NT2/D1 (cell line): ENCODE measurements around the gene ITGA5.

ENCODE experiments used
- SUZ12 ChIP-seq: IDR thresholded peaks from 2 replicates; pipeline ENCODE4 v1.6.1; 2011; ENCODE audit not compliant: insufficient read length, insufficient read depth; ENCODE audit errors: extremely low read depth
- YY1 ChIP-seq: IDR thresholded peaks from 2 replicates; pipeline ENCODE4 v1.6.1; 2011; ENCODE audit not compliant: insufficient read length, insufficient read depth

- TF ChIP-seq SUZ12 (no peak), YY1 (no peak)
Observed at GRCh38 chr12:54412786-54413185, 6.3 kb downstream of the ITGA5 start.
